Smooth muscle cell (in vitro differentiated cells): ENCODE data around the gene CRIP3. TPM values are rescaled to one million over a fixed set of nuclear protein-coding genes. Genes with fewer than 3 reads are reported as not detected.

Experiments used
- DNase-seq: peaks from one replicate; lab custom pipeline; 2025; ENCODE audit not compliant: unreplicated experiment; lab: John Stamatoyannopoulos, UW
- H2AFZ ChIP-seq: fragments of 200-600 bp; sonication (generic); 2 replicates; pipeline ENCODE4 v1.6.0; 2016; ENCODE audit warnings: antibody characterized with exemption, low read depth, mild to moderate bottlenecking
- H3F3A ChIP-seq: fragments of 200-600 bp; sonication (generic); 2 replicates; pipeline ENCODE4 v1.6.0; 2017; ENCODE audit warnings: antibody characterized with exemption, low read depth
- H3K27ac ChIP-seq: fragments of 200-600 bp; sonication (generic); 2 replicates; pipeline ENCODE4 v1.5.1; 2016; ENCODE audit warnings: low read depth, mild to moderate bottlenecking
- H3K27me3 ChIP-seq: fragments of 200-600 bp; sonication (generic); 2 replicates; pipeline ENCODE4 v1.6.1; 2016; ENCODE audit warnings: low read depth, mild to moderate bottlenecking
- H3K36me3 ChIP-seq: fragments of 200-600 bp; sonication (generic); 2 replicates; pipeline ENCODE4 v1.5.1; 2016; ENCODE audit warnings: low read depth
- H3K4me1 ChIP-seq: fragments of 200-600 bp; sonication (generic); 2 replicates; pipeline ENCODE4 v1.5.1; 2016; ENCODE audit warnings: low read depth
- H3K4me2 ChIP-seq: fragments of 200-600 bp; sonication (generic); 2 replicates; pipeline ENCODE4 v1.6.0; 2016; ENCODE audit warnings: mild to moderate bottlenecking
- H3K4me3 ChIP-seq: fragments of 200-600 bp; sonication (generic); 2 replicates; pipeline ENCODE4 v1.5.1; 2016; ENCODE audit warnings: mild to moderate bottlenecking
- H3K79me2 ChIP-seq: fragments of 200-600 bp; sonication (generic); 2 replicates; pipeline ENCODE4 v1.6.0; 2016; ENCODE audit warnings: low read depth, mild to moderate bottlenecking
- H3K9ac ChIP-seq: fragments of 200-600 bp; sonication (generic); 2 replicates; pipeline ENCODE4 v1.6.0; 2016; ENCODE audit warnings: low read depth
- H3K9me3 ChIP-seq: fragments of 200-600 bp; sonication (generic); replicated peaks from 2 replicates; pipeline ENCODE4 v1.5.1; 2016; ENCODE audit warnings: low read depth
- H4K20me1 ChIP-seq: fragments of 200-600 bp; sonication (generic); 2 replicates; pipeline ENCODE4 v1.6.0; 2016; ENCODE audit warnings: low read depth
- CTCF ChIP-seq: fragments of 200-600 bp; sonication (generic); IDR thresholded peaks from 2 replicates; pipeline ENCODE4 v1.5.1; 2017; ENCODE audit warnings: borderline replicate concordance, mild to moderate bottlenecking, antibody characterized with exemption; ENCODE audit not compliant: insufficient read depth, poor library complexity, severe bottlenecking
- WGBS: methylation state at CpG from one replicate; pipeline ENCODE4 v1.1.7; 2016; ENCODE audit warnings: low lambda C conversion rate; 5-methylcytosine and 5-hydroxymethylcytosine counted together
- polyA plus RNA-seq: library from polyadenylated mRNA; unstranded; fragments of >200 nt; fragmentation: Nextera tagmentation; extraction: Ambion mirVana; gene quantifications from 2 replicates; pipeline ENCODE4 v1.2.1, GENCODE V29; 2016
- total RNA-seq: library from RNA; depleted of rRNA; stranded (reverse); fragments of >200 nt; gene quantifications from 2 replicates; pipeline ENCODE4 v1.2.3, GENCODE V29; 2014

The CRIP3 gene
- total and polyA plus RNA-seq, 2 experiments from 2014 or later = not detected

- Histone ChIP-seq H3K4me2 (no peak overlapping the region), H3K79me2 (no peaks in the 10 kb centered on the region), H4K20me1 (no peaks in the 10 kb centered on the region), H2AFZ (no peak overlapping the region), H3K4me1 (no peaks in the 10 kb centered on the region), H3K27ac (no peak overlapping the region), H3K27me3 (no peaks in the 10 kb centered on the region), H3F3A (no peaks in the 10 kb centered on the region), H3K4me3 (no peak overlapping the region), H3K9ac (no peak overlapping the region), H3K9me3 (no peaks in the 10 kb centered on the region), H3K36me3 (no peaks in the 10 kb centered on the region)
- TF ChIP-seq CTCF = no peak
- 89% methylated on average over 6 of the region's 6 CpGs for WGBS
- no peak for DNase-seq
These were observed 16.3 kb downstream of the CRIP3 start for GRCh38 chr6:43292341-43292740.

GRCh38 chr6:43291708-43292107 is 16.9 kb downstream of the CRIP3 start:
- Histone ChIP-seq H3K4me3 (no peak overlapping the region), H3K79me2 (no peaks in the 10 kb centered on the region), H2AFZ (no peak overlapping the region), H3K27me3 (no peaks in the 10 kb centered on the region), H3K4me1 (no peaks in the 10 kb centered on the region), H3K9ac (no peak overlapping the region), H3K27ac (no peak overlapping the region), H3K36me3 (no peaks in the 10 kb centered on the region), H3K9me3 (no peaks in the 10 kb centered on the region), H3K4me2 (no peak overlapping the region), H3F3A (no peaks in the 10 kb centered on the region), H4K20me1 (no peaks in the 10 kb centered on the region)
- DNase-seq = no peak
- WGBS = 96% methylated on average over 2 of the region's 2 CpGs
- TF ChIP-seq CTCF = no peak

GRCh38 chr6:43290905-43291355 is 17.7 kb downstream of the CRIP3 start:
- Histone ChIP-seq H3K4me2 (no peak overlapping the region), H3K27ac (no peak overlapping the region), H3K9ac (no peak overlapping the region), H3F3A (no peaks in the 10 kb centered on the region), H3K27me3 (no peaks in the 10 kb centered on the region), H3K4me3 (no peak overlapping the region), H3K79me2 (no peaks in the 10 kb centered on the region), H3K9me3 (no peaks in the 10 kb centered on the region), H3K4me1 (no peaks in the 10 kb centered on the region), H2AFZ (no peak overlapping the region), H3K36me3 (no peaks in the 10 kb centered on the region), H4K20me1 (no peaks in the 10 kb centered on the region)
- no peak for DNase-seq
- no peak for TF ChIP-seq CTCF
- WGBS = 87% methylated on average over 6 of the region's 6 CpGs

DNA sequence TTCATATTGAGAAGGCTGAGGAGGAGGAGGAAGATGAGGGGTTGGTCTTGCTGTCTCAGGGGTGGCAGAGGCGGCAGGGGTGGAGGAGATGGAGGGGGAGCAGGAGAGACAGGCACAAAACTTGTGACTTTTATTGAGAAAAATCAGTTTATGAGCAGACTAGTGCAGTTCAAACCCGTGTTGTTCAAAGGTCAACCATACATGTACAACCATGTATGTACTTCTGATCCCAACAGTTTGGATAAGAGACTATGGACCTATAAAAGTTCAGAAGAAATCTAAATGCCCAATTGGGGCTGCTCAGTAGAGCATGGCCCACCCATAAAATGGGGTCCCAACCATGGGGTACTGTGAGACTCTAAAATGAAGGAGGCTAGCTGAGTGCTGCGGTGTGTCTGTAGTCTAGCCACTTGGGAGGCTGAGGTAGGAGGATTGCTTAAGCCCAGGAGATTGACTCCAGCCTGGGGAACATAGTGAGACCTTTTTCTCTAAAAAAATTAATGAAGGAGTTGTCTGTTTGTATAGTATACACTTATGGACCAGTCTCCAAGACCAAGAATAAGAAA is 18.2 kb downstream of the CRIP3 start:
- WGBS = 95% methylated on average over 3 of the region's 3 CpGs
- H3K79me2 ChIP-seq = no peaks in the 10 kb centered on the region
- H4K20me1 ChIP-seq = no peaks in the 10 kb centered on the region
- no peak overlapping the region for H3K4me3 ChIP-seq
- H3F3A ChIP-seq = no peaks in the 10 kb centered on the region
- no peak overlapping the region for H3K4me2 ChIP-seq
- no peaks in the 10 kb centered on the region for H3K4me1 ChIP-seq
- no peak overlapping the region for H3K27ac ChIP-seq
- H3K36me3 ChIP-seq = no peaks in the 10 kb centered on the region
- no peak for TF ChIP-seq CTCF
- H3K9me3 ChIP-seq = no peaks in the 10 kb centered on the region
- DNase-seq = no peak
- H2AFZ ChIP-seq = no peak overlapping the region
- no peak overlapping the region for H3K9ac ChIP-seq
- no peaks in the 10 kb centered on the region for H3K27me3 ChIP-seq
